NCI-H2081 treated with DMSO at 0.1 percent for 48 hours (cell line): Measurements from ENCODE around the gene VAPA.

Source experiments
- DNase-seq: peaks from one replicate; lab custom pipeline; 2025; lab: John Stamatoyannopoulos, UW

The VAPA gene

GRCh38 chr18:10003866-10004265 lies 90.0 kb downstream of the VAPA start:
- no peak for DNase-seq

GRCh38 chr18:10006311-10006893 lies 92.6 kb downstream of the VAPA start:
- DNase-seq = peak; percentile 31

- no peak for DNase-seq
Observed at GRCh38 chr18:10008006-10008647, 94.3 kb downstream of the VAPA start.
